Measurements from ENCODE around the gene MYBPHL.
"Not testable (repeated sequence)": the region's sequence is repeated elsewhere in the genome, so short reads cannot be mapped to it uniquely, and the experiment has no call there.

The MYBPHL gene, protein sequence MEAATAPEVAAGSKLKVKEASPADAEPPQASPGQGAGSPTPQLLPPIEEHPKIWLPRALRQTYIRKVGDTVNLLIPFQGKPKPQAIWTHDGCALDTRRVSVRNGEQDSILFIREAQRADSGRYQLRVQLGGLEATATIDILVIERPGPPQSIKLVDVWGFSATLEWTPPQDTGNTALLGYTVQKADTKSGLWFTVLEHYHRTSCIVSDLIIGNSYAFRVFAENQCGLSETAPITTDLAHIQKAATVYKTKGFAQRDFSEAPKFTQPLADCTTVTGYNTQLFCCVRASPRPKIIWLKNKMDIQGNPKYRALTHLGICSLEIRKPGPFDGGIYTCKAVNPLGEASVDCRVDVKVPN

DNA sequence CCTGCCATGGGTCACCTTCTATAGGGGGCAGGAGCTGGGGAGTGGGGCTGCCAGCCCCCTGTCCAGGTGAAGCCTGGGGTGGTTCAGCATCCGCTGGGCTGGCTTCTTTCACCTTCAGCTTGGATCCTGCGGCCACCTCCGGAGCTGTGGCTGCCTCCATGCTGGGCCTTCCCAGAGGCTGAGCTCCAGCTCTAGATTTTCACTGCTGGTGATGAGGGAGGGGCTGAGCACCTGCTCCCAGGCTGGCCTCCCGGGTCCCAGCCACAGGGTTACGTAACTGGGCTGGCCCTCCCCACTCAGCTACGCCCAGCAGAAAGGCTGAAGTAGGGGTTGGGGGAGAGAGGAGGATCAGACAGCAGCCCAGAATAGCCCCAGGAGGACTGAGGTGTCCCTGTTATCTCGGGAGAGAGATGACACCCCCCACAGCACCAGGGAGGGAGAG lies at the start of gene MYBPHL:
MYBPHL (minus strand) TSS at position 180 of the 442 bp plus-strand sequence; CDS start at position 160, 20 bp downstream.
- no peak for DNase-seq

DNA sequence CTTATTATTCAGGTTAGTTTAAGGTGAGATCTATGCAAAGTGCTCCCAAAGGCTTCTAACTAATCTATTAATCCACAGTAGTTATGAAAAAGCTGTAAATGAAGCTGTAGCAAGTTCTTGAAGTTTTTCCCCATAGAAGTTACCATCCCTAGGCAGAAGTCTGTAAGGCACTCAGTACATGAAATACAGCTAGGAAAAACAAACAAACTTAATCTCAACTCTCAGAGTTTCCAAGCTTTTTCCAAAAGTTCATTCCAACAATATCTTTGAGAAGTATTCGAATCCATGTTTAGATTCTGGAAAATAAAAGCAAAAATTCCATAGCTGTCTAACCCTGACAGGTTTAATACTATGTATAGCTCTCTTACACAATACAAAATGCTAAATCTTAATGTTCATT lies 49.7 kb upstream of the MYBPHL start:
- DNase-seq, result no peak

DNA sequence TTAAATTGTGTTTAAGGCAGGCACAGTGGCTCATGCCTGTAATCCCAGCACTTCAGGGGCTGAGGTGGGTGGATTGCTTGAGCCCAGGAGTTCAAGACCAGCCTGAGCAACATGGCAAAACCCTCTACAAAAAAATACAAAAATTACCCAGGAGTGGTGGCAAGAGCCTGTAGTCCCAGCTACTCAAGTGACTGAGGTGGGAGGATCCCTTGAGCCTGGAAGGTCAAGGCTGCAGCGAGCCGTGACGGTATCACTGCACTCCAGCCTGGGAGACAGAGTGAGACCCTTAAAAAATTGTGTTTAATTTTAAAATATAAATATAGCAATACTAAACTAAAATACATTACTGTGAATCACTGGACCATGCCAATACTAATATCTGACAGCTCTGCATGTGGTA lies 48.1 kb upstream of the MYBPHL start:
- DNase-seq, result no peak

DNA sequence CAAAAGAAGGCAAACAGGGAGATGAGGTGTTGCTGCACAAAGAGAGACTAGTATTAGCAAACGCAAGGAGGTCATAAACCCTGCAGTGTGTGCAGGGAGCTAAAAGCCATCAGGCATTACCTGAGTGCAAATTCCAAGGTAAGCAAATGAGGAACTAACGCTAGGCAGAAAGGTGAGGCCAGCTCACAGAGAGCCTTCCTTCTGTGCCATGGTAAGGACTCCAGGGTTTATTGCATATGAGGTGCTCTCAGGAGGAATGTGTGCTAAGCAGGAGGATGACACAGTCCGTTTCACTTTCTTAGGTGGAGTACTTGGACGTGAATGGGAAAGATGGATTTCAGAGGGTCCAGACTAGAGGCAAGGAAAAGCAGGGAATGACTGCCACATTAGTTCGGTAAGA lies 44.6 kb upstream of the MYBPHL start:
- DNase-seq, result no peak

DNA sequence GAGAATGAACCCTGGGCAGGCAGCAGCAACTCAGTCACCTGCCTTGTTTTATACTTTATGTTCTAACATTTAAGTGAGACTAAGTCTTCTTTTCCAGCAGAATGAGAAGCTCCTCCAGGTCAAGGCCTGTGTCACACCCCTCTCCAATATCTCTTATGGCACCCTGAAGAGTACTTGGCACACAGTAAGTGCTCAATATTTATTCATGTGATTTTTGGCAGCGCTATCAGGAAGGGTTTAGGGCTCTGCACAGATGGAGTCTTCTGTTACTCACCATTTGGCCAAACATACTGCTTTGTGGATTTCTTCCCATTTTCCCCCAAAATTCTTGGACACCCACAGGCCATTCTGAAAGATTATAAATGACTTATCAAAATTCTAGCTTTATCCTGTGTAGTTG lies 43.8 kb upstream of the MYBPHL start:
- DNase-seq, result no peak

DNA sequence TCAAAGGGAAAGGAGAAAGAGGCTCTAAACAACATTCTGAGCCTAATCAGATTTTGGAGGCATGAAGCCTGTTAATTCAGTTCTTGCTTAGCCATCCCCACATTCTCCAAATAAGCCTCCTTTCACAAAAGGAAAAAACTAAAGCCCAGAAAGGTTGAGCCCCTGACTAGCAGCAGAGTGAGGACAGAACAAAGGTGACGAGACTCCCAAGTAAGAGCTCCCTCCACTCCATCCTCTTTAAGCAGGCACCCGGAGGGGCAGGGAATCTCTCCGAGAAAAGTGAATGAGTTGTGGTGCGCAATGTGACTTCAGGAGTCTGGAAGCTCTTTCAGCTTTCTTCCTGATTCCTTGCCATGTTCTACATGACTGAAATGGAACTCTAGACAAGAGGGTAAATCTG lies 43.4 kb upstream of the MYBPHL start:
- no peak for DNase-seq

DNA sequence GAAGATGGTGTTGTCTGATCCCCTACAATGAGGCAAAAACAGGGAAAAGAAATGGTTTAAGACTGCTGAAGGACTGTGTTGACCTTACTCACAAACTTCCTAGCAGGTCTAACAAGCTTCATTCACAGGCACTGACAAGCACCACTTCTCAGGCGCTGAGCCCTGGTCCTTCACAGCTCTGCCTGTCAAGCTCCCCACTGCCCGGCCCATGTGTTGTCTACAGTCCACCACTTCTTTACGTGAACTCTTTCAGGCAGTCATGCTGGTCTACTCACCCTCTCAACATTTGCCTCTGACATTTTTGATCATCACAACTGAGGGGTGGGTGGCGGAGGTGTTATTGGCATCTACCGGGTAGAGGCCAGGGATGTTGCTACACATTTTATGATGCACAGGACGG lies 40.7 kb upstream of the MYBPHL start:
- DNase-seq, result no peak

DNA sequence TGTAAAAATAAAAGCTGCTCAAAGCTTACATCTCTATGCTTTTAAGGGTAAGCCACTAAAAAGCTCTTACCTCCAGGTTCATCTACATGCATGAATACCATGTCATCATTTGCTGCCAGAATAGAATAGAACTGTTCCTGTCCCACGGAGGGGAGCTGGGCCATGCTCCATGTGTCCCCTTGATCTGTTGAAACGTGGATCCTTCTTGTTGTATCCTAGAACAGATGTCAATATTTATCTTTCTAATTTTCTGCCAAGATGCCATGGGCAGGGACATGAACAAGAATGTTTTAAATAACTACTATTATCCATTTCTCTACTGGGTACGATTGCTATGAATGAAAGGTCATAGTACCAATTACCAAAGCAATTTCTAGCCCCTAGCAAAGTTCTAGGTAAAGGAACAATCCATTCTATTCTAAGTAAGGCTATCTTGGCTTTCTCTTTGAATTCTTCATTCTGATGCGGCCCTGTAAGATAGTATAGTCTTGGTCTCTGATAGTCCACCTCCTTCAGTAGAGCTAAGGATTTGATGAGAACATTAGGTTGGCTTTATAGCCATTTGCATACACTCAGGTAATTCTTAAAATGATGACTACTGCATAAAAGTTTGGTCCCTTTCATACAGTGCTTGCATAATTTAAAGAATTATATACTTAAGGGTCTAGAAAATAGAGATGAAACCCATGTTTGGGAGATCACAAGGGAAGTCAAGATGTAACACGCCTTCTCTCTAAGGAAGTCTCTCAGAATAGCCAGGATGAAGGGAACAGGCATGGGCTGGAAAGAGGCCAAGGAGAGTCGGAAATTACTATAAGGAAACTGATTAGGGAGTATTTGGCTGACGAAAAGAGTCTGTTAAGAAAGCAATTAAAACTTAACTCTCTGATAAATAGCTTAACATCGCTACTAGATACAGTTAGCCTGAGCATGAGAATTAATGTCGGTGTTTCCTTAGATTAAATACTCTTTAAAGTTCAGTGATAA lies 35.4 kb upstream of the MYBPHL start:
- no peak for DNase-seq

DNA sequence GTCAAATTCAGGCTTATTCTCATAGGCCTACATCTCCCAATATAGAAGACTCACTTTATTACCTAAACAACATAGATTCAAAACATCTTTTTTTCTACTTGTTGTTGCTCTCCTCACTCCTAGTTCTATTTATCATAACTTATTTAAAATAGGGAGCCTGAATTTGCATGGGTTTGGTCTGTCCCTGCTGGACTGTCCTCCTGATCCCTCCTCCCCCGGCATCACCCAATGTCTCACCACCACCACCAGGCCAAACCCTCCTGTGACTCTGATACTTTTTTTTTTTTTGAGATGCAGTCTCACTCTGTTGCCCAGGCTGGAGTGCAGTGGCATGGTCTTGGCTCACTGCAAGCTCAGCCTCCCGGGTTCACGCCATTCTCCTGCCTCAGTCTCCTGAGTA lies 31.8 kb upstream of the MYBPHL start:
- no peak for DNase-seq

DNA sequence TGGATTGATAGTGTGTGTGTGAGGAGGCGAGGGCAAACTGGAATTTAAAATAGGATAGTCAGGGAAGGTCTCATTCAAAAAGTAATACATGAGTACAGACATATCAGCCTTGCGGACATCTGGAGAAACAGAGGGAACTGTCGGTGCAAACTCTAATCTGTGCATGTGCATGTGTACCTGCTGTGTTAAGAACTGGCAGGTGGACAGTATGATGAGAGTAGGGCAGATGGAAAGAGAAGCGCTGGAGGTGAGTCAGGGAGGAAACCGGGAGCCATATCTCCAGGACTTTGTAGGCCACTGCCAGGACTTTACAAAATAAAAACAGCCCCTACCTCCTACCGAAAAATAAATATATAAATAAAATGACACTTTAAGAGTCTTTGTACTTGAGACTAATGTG lies 31.3 kb upstream of the MYBPHL start:
- DNase-seq, result no peak

DNA sequence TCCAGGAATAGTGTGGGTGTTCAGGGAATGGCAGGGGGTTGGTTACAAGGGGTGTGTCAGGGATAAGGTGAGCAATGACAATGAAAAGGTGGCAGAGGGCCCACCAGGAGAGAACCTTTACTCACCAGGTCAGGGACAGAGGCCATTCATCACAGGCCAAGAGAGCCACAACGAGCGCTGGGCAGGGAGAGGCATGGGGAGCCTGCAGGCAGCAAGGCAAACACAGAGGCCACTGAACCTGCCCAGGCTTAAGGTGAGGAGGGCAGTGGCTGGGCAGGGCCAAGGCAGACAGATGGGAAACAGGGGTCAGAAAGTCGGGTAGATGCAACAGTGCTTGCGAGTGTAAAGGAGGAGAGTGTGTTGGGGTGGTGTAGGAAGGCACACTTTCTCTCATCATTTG lies 28.3 kb upstream of the MYBPHL start:
- DNase-seq, result no peak

DNA sequence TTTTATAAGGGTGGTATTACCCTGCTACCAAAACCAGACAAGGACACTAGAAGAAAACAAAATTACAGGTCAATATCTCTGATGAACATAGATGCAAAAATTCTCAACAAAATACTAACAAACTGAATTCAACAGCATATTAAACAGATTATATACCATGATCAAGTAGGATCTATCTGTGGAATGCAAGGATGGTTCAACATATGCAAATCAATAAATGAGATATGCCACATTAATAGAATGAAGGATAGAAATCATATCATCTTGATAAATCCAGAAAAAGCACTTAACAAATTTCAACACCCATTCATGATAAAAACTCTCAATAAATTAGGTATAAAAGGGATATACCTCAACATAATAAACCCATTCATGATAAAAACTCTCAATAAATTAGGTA lies 24.3 kb upstream of the MYBPHL start:
- DNase-seq, result no peak

DNA sequence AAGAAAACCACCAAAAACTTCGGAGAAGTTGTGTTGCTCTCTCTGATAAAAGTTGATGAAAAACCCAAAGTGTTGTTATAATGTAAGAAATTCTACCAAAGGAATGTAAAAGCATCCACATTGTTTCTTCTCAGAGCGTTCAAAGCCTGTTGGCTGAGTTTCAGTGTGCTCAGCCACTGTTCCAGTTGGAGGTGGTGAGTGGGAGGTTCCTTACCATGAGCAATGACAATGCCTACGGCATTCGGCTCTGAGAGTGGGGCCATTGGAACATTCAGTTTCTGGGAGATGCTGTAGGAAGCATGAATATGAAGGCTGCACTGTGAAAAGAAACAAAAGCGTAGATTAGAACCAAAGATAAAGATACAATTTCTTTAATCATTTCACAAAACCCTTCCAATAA lies 20.5 kb upstream of the MYBPHL start:
- no peak for DNase-seq

DNA sequence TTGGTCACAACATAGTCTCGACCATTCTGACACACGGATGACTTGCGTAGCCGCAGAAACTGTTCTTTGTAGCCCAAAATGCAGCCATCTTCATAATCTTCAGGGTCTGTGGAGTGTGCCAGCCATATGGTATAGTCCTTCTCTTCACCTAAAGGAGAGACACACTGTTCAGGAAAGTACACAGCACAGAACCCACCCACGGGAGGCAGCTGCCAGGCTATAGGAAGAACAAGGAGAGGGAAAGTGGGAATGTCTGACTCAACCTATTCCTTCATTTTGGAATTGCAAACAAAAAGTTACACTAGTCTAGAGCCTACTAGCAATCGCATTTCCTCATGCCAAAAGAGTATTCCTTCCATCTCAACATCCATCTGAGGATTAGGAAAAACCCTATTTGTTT lies 16.2 kb upstream of the MYBPHL start:
- no peak for DNase-seq

DNA sequence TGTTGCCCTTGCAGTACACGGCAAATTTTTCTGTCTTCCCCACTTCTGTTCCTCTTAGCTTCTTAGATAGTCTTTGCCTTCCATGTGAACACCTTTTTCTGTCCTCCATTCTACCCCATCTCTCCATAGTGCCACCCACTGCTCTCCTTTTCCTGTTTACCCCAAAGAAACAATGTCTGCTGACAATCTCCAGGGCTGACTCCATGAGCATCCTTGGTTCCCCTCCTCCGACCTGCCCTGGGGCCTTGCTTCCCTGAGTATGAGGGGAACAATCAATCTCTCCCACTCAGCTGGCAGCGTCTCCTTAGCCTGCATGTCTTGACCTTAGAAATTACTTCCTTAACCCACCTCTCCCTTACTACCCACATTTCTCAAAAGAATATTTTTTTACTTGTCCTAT lies 12.3 kb upstream of the MYBPHL start:
- no peak for DNase-seq

DNA sequence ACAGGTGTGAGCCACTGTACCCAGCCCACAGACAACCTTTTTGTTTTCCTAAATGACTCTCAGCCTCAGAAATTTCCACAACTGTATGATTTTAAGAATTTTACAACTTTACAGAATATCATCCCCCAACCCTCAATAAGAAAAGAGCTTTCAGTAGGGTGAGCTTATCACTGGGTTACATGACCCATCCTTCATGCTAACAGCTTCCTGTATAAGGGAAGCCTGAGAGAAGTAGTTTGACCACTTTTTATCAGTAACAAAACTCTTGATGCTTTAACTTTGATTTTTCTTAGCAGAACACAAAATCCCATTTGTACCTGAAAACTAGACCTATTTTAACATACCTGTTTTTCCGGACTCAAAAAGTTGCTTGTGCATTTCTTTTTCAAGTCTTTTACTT lies 9.7 kb upstream of the MYBPHL start:
- DNase-seq, result no peak

DNA sequence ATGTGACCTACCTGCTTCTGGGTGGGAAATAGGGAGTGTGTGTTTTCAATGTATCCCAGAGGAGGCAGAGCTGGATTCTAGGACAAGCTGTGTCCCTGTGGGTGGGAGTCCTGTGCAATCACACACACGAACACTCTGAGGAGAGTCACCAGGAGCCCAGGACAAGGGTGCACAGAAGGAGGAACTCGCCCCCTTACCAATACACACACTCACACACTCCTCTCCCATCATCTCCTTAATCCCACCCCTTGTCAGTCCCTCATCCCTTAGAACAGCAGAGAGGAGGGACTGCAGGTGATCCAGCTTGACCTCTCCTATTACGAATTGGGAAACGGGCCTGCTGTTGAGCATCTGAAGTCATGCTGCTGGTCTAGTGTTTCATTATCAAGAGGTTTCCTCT lies 8.5 kb upstream of the MYBPHL start:
- DNase-seq, result no peak

DNA sequence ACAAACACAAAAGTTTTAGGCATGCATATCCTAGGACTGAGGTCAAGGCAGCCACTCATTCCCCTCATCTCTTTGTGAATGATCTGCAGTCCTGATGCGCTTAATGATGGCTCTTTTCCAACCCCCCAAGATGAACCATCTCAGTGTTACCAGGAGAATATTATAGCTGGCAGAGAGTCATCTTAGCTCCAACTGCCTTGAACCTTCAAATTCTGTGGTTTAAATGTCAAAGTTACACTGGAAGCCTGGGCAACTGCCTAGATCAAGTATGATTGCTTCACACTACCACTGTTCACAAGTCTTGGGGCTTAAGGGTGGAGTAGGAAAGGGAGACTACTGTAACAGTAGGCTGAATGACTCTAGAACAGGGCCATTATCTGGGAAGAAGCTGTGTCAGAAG lies 8.0 kb upstream of the MYBPHL start:
- DNase-seq, result no peak

DNA sequence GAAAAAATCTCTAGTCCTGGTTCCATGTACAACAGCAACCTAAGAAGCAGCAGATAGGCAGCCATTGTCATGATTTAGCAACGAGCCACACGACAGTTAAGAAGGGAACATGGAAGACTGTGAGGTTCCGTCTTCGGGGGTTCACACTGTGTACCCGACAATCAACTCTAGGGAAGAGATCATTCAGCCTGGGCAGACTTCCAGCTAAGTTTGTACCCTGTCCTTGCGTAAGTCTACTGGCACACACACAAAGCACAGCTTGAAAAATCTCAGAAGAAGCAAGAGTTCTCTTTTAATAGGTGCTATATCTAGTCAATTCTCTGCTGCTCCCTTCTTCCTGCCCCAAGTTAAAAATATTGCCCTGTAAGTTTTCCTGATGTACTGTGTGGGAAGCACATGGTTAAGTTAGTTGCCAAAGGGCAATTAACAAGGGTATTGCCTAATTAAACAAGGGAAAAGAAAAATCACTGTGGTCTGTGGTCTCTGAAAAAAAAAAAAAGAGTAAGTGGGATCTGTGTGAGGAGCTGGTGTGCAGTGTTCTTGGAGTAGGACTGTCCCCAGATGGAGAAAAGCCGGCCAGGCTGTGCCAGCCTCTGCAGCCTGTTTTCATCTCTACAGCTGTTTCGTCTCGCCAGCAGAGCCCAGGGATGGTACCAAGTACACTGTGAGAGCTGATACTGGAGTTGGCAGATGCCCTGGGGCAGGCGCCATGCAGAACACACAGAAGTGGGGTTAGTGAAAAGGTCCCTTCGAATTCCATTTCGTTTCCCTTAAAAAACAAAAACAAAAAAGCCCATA lies 6.4 kb upstream of the MYBPHL start:
- no peak for DNase-seq

DNA sequence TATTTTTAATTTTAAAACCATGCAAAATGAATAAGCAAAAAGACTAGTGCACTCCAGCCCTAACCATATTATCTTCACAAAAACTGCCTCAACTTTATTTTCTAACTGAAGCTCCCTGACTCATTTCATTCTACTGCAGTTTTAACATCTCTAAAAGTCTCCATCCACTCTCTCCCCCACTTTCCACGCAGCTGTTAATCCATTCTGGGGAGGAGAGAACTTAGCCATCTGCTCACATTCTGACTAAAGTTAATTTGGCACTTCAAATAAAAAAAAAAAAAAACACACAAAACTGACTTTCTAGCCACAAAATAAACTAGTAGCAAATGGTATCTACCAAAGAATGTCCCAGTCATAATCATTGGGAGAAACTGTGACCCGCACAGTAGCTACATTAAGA lies 5.4 kb upstream of the MYBPHL start:
- DNase-seq, result no peak

DNA sequence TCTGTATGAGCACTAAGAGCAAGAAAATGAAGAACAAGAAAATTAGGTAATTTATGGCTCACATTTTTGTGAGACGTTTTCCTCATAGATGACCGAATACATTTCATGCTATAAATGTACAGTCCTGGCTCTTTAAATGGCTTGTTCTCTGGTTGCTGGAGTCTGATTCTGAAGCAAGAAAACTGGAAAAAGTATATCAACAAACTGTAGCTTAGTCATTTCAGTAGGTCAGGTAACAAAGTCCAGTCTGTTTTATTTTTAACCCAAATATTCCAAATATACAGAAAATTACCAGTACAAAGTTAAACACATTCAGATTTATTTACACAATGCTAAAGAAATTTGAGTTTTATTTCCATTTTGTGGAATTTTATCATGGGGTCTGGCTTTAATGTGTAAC lies 2.5 kb upstream of the MYBPHL start:
- no peak for DNase-seq

DNA sequence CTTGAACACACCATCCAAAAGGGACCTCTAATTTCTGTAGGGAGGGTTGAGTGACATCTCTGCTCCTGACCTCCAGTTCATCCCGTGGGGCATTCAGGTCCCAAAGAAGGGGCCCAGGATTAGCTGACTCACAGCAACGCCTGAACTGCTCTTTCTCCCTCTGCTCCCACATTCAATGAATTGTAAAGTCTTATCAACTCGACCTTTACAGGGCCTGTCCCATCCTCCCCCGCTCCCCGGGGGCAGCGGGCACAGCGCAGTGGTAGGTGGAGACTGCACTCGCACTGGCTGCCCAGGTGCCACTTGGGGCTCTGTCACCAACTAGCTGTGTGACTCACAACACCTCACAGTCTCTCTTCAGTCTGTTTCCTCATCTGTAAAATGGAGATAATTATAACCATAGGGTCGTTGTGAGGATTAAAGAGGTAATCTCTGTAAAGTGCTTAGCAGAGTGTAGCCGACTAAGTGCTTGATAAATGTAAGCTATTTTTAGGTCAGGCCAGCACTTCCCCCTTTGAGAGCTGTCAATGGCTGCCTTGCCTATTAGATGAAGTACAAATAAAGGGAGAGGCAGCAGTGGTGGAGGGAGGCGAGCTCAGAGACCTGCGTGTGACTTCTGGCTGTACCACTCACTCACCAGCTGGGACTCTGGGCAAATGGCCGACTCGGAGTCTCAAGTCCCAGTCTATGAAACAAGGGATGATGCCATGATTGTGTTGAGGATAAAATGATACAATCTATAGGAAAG lies 637 bp upstream of the MYBPHL start:
- DNase-seq, result no peak

DNA sequence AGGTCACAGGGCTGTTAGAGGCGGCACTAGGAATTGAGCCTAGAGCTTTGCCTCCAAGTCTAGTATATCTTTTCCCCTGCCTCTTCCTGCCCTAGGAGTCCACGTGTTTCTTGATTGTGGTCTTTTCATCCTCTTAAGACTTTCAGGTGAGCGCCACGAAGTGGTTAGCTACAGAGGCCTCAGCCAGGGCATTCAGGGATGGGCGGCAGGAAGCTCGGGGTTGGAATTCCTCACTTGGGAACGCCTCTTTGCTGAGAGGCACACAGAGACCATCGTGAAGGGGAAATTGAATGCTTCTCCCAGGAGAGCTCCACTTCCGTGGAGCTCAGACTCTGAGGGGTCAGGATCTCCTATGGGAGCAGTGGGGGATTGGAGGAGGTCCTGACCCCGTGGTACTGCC lies 820 bp downstream of the MYBPHL start:
- not testable (repeated sequence) for DNase-seq

Data from activated naive CD4-positive, alpha-beta T cell treated with Interleukin-2 at 50 U/mL for 16 hours (primary cell).